Measurements from ENCODE around the gene HMMR.
"Not testable (repeated sequence)": the region's sequence is repeated elsewhere in the genome, so short reads cannot be mapped to it uniquely, and the experiment has no call there.

Gene HMMR

GRCh38 chr5:163460562-163461171 is at the start of gene HMMR:
Gene HMMR (plus strand): TSS chr5:163460632. CDS start chr5:163460693, 61 bp downstream.
- H3K27ac ChIP-seq, result peak within 1 kb of the TSS; percentile 98
- no peak for TF ChIP-seq ZFX (IDR thresholded peaks at IDR 0.05; ENCODE audit: borderline replicate concordance)
- no peak for TF ChIP-seq CTCF (IDR thresholded peaks at IDR 0.05)

- not testable (repeated sequence) for H3K27ac ChIP-seq
Observed at GRCh38 chr5:163415673-163416072, 44.8 kb upstream of the HMMR start.

- no peak overlapping the region for H3K27ac ChIP-seq
- TF ChIP-seq ZFX (IDR thresholded peaks at IDR 0.05; ENCODE audit: borderline replicate concordance), result no peak
- TF ChIP-seq CTCF (IDR thresholded peaks at IDR 0.05), result no peak
Observed at GRCh38 chr5:163424836-163425235, 35.6 kb upstream of the HMMR start.

GRCh38 chr5:163426128-163426527 is 34.3 kb upstream of the HMMR start:
- not testable (repeated sequence) for H3K27ac ChIP-seq

- H3K27ac ChIP-seq, result no peak overlapping the region
- TF ChIP-seq ZFX (IDR thresholded peaks at IDR 0.05; ENCODE audit: borderline replicate concordance) (no peak), CTCF (IDR thresholded peaks at IDR 0.05) (no peak)
Observed at GRCh38 chr5:163432544-163432943, 27.9 kb upstream of the HMMR start.

GRCh38 chr5:163433271-163433670 is 27.2 kb upstream of the HMMR start:
- no peak overlapping the region for H3K27ac ChIP-seq
- TF ChIP-seq CTCF (IDR thresholded peaks at IDR 0.05) (no peak), ZFX (IDR thresholded peaks at IDR 0.05; ENCODE audit: borderline replicate concordance) (no peak)

GRCh38 chr5:163434401-163434866 is 26.0 kb upstream of the HMMR start:
- TF ChIP-seq ZFX (IDR thresholded peaks at IDR 0.05; ENCODE audit: borderline replicate concordance) (no peak), CTCF (IDR thresholded peaks at IDR 0.05) (no peak)
- H3K27ac ChIP-seq, result no peak overlapping the region

GRCh38 chr5:163436515-163436914 is 23.9 kb upstream of the HMMR start:
- TF ChIP-seq ZFX (IDR thresholded peaks at IDR 0.05; ENCODE audit: borderline replicate concordance), result no peak
- no peak for TF ChIP-seq CTCF (IDR thresholded peaks at IDR 0.05)
- peak overlapping the region; percentile 73 for H3K27ac ChIP-seq

Data from 22Rv1 (cell line).